Activated CD8-positive, alpha-beta T cell treated with anti-CD3 and anti-CD28 coated beads, Interleukin-2, amount 10 ng/mL, durations not matched to agents 7 days and 5 days (primary cell): ENCODE data around the gene EIF2AK3. TPM values are rescaled to one million over a fixed set of nuclear protein-coding genes. Genes with fewer than 3 reads are reported as not detected.
A peak's percentile ranks its signal among the peaks of the same experiment; 100 is the strongest.
"Not testable (repeated sequence)": the region's sequence is repeated elsewhere in the genome, so short reads cannot be mapped to it uniquely, and the experiment has no call there.

Experiments used
- ATAC-seq: fragments of 150-1000 bp; cut with Tn5 transposase; one replicate; pipeline ENCODE4 v1.10.0; 2021; ENCODE audit warnings: moderate library complexity
- CTCF ChIA-PET: fragments of 350-600 bp; sonication (Branson Sonifier 250); formaldehyde crosslinking; loops from one replicate; lab custom pipeline; 2021; ENCODE audit warnings: antibody characterized with exemption; lab: Charles Lee
- POLR2A ChIA-PET: fragments of 350-600 bp; sonication (Branson Sonifier 250); formaldehyde crosslinking; loops from one replicate; lab custom pipeline; 2021; ENCODE audit warnings: antibody characterized with exemption; lab: Charles Lee
- DNase-seq: peaks from one replicate; pipeline ENCODE4 v3.0.0-alpha.2; 2020
- H3K27ac Mint-ChIP-seq: one replicate; pipeline ENCODE4 v1.8.0; 2021; ENCODE audit warnings: mild to moderate bottlenecking, mixed read lengths
- H3K27me3 Mint-ChIP-seq: one replicate; pipeline ENCODE4 v1.8.0; 2021; ENCODE audit warnings: low read depth, mixed read lengths
- H3K36me3 Mint-ChIP-seq: one replicate; pipeline ENCODE4 v1.8.0; 2021; ENCODE audit warnings: low read depth, mixed read lengths
- H3K4me1 Mint-ChIP-seq: one replicate; pipeline ENCODE4 v1.8.0; 2021; ENCODE audit warnings: low read depth, mixed read lengths
- H3K4me3 Mint-ChIP-seq: one replicate; pipeline ENCODE4 v1.8.0; 2021; ENCODE audit warnings: mild to moderate bottlenecking, mixed read lengths
- H3K9me3 Mint-ChIP-seq: one replicate; pipeline ENCODE4 v1.8.0; 2022; ENCODE audit warnings: mixed read lengths; ENCODE audit not compliant: insufficient read depth
- total RNA-seq, 2 experiments: library from RNA; stranded (reverse); gene quantifications; one replicate each; pipeline ENCODE4 v1.2.3, GENCODE V29; 2021

EIF2AK3 gene
- total RNA-seq, 2 experiments from 2014 or later = 18.4 to 19.7 TPM

DNA sequence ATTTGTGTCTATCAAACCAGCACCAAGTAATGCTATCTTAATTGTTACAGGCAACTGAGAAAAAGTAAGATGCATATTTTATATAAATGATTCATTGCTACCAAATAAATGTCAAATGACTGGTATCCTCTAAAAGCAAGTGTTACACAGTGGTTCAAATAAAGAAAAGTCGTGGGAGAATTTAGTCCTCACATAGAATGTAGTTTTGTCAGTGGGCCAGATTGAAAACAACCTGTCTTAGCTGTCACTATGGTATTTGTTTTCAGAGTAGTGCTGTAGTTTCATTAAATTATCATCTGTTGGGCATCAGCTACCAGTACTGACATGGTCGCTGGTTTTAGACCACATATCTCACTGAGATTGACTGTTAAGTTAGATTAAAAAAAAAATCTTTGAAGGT lies 10.2 kb upstream of the EIF2AK3 start:
- H3K9me3 Mint-ChIP-seq = peaks cover 9% of the 10 kb centered on the region
- DNase-seq (no peak), ATAC-seq (no peak)
- H3K4me1 Mint-ChIP-seq = peaks cover 48% of the 10 kb centered on the region
- H3K27me3 Mint-ChIP-seq = no peaks in the 10 kb centered on the region
- POLR2A ChIA-PET = interaction anchor here (1.8 kb wide), 1 partner anchor 9 kb away, joined by 15 read pairs; the partner anchor contains the start of gene EIF2AK3
- peaks cover 16% of the 10 kb centered on the region for H3K36me3 Mint-ChIP-seq
- H3K27ac Mint-ChIP-seq = no peak overlapping the region
- H3K4me3 Mint-ChIP-seq = no peak overlapping the region
- CTCF ChIA-PET = interaction anchor here (1.0 to 1.5 kb wide), 3 partner anchors 10 to 46 kb away, joined by 3 to 6 read pairs (median 3); no protein-coding TSS in a partner anchor

DNA sequence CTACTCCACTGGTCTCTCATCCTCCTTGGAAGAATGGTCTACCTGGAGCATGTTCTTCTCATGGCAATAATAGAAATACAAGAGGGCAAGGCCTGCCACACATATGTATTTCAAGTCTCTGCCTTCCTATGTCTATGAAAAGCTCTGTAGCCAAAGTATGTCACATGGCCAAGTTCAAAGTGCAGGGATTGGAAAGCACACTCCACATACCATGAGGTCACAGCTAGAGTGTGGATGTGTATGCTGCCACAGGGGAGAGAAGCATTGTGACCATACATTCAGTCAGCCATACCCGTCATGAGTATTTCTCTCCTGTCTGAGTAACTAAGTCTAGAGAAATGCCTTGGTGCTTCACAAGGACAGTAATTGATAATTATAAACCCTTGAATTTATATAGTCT lies 8.8 kb upstream of the EIF2AK3 start:
- CTCF ChIA-PET = no interaction called here
- H3K27me3 Mint-ChIP-seq = no peaks in the 10 kb centered on the region
- H3K4me3 Mint-ChIP-seq = no peak overlapping the region
- ATAC-seq (no peak), DNase-seq (no peak)
- H3K36me3 Mint-ChIP-seq = peaks cover 16% of the 10 kb centered on the region
- POLR2A ChIA-PET = no interaction called here
- no peak overlapping the region for H3K27ac Mint-ChIP-seq
- H3K4me1 Mint-ChIP-seq = peaks cover 42% of the 10 kb centered on the region
- peaks cover 9% of the 10 kb centered on the region for H3K9me3 Mint-ChIP-seq

DNA sequence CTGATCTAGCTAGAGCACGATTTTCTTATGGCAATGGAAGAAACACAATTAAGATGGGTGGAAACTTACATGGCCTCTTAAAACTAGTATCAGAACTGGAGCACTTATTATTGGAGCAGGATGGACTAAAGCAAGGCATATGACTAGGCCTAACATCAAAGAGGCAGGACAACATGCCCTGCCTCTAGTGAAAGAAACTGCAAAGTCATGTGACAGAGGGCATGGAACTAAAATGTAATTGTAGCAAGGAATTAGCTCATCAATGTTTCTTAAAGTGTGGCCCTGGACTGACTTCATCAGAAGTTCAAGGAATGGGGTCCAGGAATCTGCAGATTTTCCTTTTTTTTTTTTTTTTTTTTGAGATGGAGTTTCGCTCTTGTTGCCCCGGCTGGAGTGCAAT lies 5.3 kb upstream of the EIF2AK3 start:
- CTCF ChIA-PET = interaction anchor here (0.9 to 1.2 kb wide), 2 partner anchors 38 to 40 kb away, joined by 3 read pairs; no protein-coding TSS in a partner anchor
- Mint-ChIP-seq H3K36me3 (no peaks in the 10 kb centered on the region), H3K4me3 (no peak overlapping the region), H3K27ac (no peak overlapping the region), H3K9me3 (no peaks in the 10 kb centered on the region), H3K4me1 (peaks cover 11% of the 10 kb centered on the region), H3K27me3 (no peaks in the 10 kb centered on the region)
- ATAC-seq (no peak), DNase-seq (no peak)
- POLR2A ChIA-PET = no interaction called here

DNA sequence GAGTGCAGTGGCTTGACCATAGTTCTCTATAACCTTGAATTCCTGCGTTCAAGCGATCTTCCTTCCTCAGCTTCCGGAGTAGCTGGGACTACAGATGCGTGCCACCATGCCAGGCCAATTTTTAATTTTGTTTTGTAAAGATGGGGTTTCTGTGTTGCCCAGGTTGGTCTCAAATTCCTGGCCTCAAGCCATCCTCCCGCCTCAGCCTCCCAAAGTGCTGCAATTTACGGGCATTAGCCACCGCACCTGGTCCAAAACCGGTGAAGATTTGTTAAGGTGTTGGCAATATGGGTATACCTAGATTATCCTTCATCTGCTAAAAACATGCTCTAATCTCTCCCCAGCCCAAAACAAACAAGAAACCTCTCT lies 1.3 kb upstream of the EIF2AK3 start:
- CTCF ChIA-PET = interaction anchor here (1.0 to 2.7 kb wide), 4 partner anchors 9 to 63 kb away, joined by 4 to 12 read pairs (median 6); partner anchors contain the start of gene RPIA
- H3K4me1 Mint-ChIP-seq = peaks cover 6% of the 10 kb centered on the region
- H3K27me3 Mint-ChIP-seq = no peaks in the 10 kb centered on the region
- no peak overlapping the region for H3K27ac Mint-ChIP-seq
- H3K36me3 Mint-ChIP-seq = no peaks in the 10 kb centered on the region
- DNase-seq (no peak), ATAC-seq (no peak)
- POLR2A ChIA-PET = interaction anchor here (0.6 to 3.4 kb wide), 6 partner anchors 9 to 1836 kb away, joined by 3 to 19 read pairs (median 12); no protein-coding TSS in a partner anchor
- H3K9me3 Mint-ChIP-seq = no peaks in the 10 kb centered on the region
- H3K4me3 Mint-ChIP-seq = no peak overlapping the region

DNA sequence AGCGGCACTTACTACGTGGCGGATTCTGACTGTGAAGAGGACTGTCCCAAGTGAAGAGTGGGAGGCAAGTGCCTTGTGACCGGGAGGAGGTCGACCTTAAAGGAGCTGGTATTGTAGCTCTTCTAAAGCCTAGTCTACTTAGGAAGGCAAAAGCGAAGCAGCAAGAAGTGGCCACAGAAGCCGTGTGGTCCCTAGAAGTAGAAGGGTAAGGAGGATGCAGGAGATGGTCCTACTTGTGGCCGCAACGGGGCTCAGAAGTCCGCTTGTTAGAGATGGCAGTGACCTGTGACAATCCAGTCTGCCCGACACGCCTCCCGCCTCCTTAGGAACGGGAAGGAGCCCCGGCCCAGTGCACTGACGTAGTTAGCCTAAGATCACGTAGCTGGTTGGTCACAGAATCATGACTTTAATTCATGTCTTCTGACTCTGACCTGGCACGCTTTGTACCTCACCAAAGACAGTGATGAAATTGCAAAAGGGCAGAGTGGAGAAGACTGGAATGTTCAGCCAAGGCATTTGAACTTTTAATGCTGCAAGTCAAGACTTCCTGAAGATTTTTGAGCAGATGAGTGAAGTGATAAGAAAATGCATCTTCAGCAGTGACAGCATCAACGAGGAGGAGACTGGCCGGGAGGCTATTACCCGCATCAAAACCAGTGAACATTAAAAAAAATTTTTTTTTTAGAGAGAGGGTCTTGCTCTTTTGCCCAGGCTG lies 749 bp upstream of the EIF2AK3 start:
- H3K27ac Mint-ChIP-seq = no peak overlapping the region
- H3K36me3 Mint-ChIP-seq = no peaks in the 10 kb centered on the region
- no peaks in the 10 kb centered on the region for H3K27me3 Mint-ChIP-seq
- ATAC-seq = peak; percentile 52
- CTCF ChIA-PET = interaction anchor here (0.8 to 2.7 kb wide), 5 partner anchors 10 to 64 kb away, joined by 4 to 12 read pairs (median 6); partner anchors contain the start of gene RPIA
- H3K4me1 Mint-ChIP-seq = peaks cover 8% of the 10 kb centered on the region
- no peaks in the 10 kb centered on the region for H3K9me3 Mint-ChIP-seq
- POLR2A ChIA-PET = interaction anchor here (0.6 to 3.4 kb wide), 9 partner anchors 10 to 1836 kb away, joined by 3 to 19 read pairs (median 5); partner anchors contain the start of gene RPIA
- no peak overlapping the region for H3K4me3 Mint-ChIP-seq
- DNase-seq = peak; percentile 90

DNA sequence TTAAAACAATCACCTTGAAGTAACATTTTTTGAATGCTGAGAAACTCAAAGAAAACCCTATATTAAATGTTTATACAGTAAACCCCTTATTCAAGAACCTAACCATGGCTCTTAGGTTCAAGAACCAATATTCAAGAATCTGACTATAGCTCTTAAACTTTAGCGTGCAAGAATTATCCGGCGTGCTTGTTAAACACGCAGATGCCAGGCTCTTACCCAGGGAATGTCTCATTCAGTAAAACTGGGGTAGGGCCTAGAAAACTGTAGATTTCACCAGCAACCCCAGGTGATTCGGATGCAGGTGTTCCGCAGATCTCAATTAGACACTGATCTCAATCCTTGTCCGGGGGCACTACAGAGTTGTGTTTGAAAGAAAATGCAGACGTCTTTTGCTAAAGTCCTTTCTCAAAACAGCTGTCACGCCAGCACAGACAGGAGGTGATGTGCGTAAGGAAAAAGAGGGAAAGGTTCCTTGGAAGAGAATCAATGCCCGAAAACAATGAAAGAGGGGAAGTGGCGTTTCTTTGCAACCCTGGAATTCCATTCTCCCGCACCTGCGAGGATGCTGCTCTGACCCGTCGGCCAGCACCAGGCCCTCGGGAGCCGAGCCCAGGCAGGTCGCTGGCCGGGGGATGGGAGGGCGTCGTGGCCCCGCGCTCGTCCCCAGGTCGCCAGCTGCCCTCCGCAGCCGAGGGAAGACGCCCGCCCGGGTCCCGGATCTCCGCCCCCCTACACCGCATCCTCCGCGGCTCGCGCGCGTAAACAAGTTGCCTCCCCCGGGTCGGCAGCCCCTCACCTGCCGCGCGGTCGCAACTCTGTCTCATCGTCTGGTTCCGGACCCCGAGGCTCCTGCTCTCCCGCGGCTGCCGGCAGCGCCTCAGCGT lies 851 bp downstream of the EIF2AK3 start:
- ChIA-PET CTCF (interaction anchor here (1.0 to 2.7 kb wide), 4 partner anchors 33 to 66 kb away, joined by 3 to 12 read pairs (median 3); partner anchors contain the start of gene RPIA), POLR2A (interaction anchor here (0.7 to 3.4 kb wide), 4 partner anchors 14 to 47 kb away, joined by 5 to 19 read pairs (median 12); no protein-coding TSS in a partner anchor)
- peak; percentile 72 for DNase-seq
- Mint-ChIP-seq H3K4me1 (peaks cover 10% of the 10 kb centered on the region), H3K9me3 (no peaks in the 10 kb centered on the region), H3K4me3 (peak overlapping the region; percentile 94), H3K36me3 (no peaks in the 10 kb centered on the region), H3K27me3 (no peaks in the 10 kb centered on the region), H3K27ac (peak overlapping the region; percentile 92)
- ATAC-seq = peak; percentile 6

DNA sequence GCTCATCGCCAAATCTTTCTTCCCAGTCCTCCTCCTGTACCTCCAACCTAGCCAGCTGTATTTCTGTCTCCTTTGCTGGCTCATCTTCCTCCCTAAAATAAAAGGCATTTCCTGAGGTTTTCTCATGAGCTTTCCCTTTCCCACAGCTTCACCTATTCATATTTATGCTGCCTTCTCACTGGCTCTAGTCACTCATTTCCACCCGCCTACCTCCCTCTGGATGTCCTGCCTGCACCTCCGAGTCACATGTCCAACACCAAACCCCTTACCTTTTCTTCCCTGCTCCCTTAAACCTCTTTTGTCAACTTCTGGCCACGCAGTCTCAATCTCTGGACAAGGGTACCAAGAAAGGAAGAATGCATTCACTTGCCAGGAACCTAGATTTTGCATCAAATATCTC lies 2.8 kb downstream of the EIF2AK3 start:
- ChIA-PET POLR2A (no interaction called here), CTCF (no interaction called here)
- Mint-ChIP-seq H3K36me3 (no peaks in the 10 kb centered on the region), H3K4me1 (peaks cover 13% of the 10 kb centered on the region), H3K4me3 (no peak overlapping the region), H3K9me3 (no peaks in the 10 kb centered on the region), H3K27me3 (no peaks in the 10 kb centered on the region), H3K27ac (no peak overlapping the region)
- DNase-seq (no peak), ATAC-seq (no peak)

DNA sequence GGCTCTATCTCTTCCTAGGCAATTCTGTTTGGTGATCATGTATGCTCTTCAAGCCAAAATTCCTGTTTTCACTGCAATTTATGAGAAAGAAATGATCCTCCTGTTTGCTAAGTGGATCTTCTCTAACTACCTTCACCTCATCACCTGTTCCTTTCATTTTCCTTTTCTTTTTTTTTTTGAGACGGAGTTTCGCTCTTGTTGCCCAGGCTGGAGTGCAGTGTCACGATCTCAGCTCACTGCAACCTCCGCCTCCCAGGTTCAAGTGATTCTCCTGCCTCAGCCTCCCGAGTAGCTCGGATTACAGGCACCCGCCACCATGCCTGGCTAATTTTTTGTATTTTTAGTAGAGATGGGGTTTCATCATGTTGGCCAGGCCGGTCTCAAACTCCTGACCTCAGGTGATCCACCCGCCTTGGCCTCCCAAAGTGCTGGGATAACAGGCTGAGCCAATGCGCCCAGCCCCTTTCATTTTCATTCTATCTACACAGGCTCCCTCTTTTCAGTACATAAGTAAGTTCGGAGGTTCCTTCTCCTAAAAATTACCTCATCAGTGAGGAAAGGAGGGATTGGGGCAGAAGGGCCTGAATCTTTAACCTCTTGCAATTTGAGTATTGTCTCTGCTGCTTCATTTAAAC lies 3.3 kb downstream of the EIF2AK3 start:
- H3K27ac Mint-ChIP-seq, H3K27me3 Mint-ChIP-seq, H3K36me3 Mint-ChIP-seq, ATAC-seq, H3K4me3 Mint-ChIP-seq, DNase-seq, H3K9me3 Mint-ChIP-seq, POLR2A ChIA-PET: not testable (repeated sequence)
- H3K4me1 Mint-ChIP-seq = peaks cover 13% of the 10 kb centered on the region
- CTCF ChIA-PET = interaction anchor here (0.6 to 1.0 kb wide), 2 partner anchors 32 to 44 kb away, joined by 3 read pairs; no protein-coding TSS in a partner anchor

DNA sequence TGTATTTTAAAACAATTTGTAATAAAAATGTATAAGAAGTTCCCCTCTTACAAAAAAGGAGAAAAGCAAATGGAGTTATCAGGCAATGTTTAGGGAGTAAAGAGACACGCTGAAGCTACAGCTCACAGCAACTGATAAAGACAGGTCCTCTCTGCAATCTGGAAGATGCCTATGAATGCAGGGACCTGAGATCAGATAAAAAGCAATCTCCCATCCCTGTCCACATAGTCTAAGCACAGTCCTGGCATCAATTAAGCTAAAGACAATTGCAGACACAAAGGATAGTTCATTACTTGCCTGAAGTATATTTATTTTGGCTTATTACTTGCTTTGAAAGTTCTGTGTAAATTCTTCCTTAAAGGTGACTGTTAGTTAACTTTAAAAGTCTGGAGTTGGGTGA lies 5.0 kb downstream of the EIF2AK3 start:
- no peaks in the 10 kb centered on the region for H3K9me3 Mint-ChIP-seq
- no peaks in the 10 kb centered on the region for H3K36me3 Mint-ChIP-seq
- H3K4me3 Mint-ChIP-seq = no peak overlapping the region
- no peak overlapping the region for H3K27ac Mint-ChIP-seq
- no peaks in the 10 kb centered on the region for H3K27me3 Mint-ChIP-seq
- ChIA-PET CTCF (interaction anchor here (0.9 to 1.6 kb wide), 2 partner anchors 9 to 47 kb away, joined by 3 to 6 read pairs; no protein-coding TSS in a partner anchor), POLR2A (no interaction called here)
- ATAC-seq = no peak
- DNase-seq = no peak
- peaks cover 23% of the 10 kb centered on the region for H3K4me1 Mint-ChIP-seq

DNA sequence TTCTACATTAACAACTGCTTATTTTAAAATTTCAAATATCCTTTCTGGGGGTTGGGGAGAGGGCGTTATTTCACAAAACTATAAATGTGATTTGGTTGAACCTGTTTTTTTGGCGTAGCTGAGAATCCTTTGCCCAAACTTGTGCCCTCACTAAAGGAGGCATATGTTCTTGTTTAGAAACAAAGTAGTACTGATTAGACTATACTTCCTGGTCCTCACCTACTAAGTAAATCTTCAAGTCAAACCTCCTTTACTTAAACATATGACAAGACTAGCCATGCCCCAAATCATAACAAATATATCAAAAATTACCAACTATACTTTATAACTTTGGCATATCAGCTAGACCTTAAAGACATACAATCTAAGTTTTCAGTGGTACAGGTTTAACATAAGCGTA lies 5.8 kb downstream of the EIF2AK3 start:
- Mint-ChIP-seq H3K9me3 (no peaks in the 10 kb centered on the region), H3K4me3 (no peak overlapping the region), H3K27ac (no peak overlapping the region), H3K4me1 (peaks cover 30% of the 10 kb centered on the region), H3K27me3 (no peaks in the 10 kb centered on the region), H3K36me3 (no peaks in the 10 kb centered on the region)
- ATAC-seq = no peak
- no peak for DNase-seq
- ChIA-PET POLR2A (interaction anchor here (1.0 kb wide), 1 partner anchor 70 kb away, joined by 4 read pairs; the partner anchor contains the start of gene RPIA), CTCF (interaction anchor here (1.6 kb wide), 1 partner anchor 48 kb away, joined by 6 read pairs; no protein-coding TSS in a partner anchor)

DNA sequence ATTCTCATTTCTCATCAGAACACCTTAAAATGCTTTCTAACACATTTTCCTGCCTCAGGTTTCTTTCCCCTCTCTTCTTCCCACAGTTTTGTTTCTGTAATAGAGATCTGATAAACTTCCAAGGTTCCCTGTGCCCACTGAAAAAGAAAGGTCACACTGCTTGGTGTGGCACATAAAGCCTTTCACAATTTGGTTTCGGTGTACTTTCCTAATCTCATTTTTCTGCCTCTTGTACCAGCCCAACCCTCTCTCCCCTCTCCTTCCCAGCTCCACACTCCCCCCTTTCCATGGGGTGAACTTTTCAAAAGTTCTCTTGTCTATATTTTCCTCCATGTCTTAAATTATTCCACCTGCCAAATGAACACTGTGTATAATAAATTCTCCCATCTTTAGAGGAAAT lies 7.2 kb downstream of the EIF2AK3 start:
- ChIA-PET CTCF (no interaction called here), POLR2A (no interaction called here)
- no peaks in the 10 kb centered on the region for H3K9me3 Mint-ChIP-seq
- no peaks in the 10 kb centered on the region for H3K36me3 Mint-ChIP-seq
- no peak for DNase-seq
- peaks cover 25% of the 10 kb centered on the region for H3K4me1 Mint-ChIP-seq
- no peaks in the 10 kb centered on the region for H3K27me3 Mint-ChIP-seq
- no peak overlapping the region for H3K4me3 Mint-ChIP-seq
- ATAC-seq = no peak
- H3K27ac Mint-ChIP-seq = no peak overlapping the region
